Uterus (tissue), 4 donors: ENCODE results near the gene KCNRG. TPM values are rescaled to one million over a fixed set of nuclear protein-coding genes. Genes with fewer than 3 reads are reported as not detected.

Source experiments
- DNase-seq, 2 donors: peaks; one replicate each; pipeline ENCODE4 v3.0.0-alpha.2; 2019 to 2020
- H3K27ac ChIP-seq, 2 donors: fragments of 200-600 bp; sonication (generic); 1 replicate in 1 of 2; 2 replicates in 1 of 2; pipeline ENCODE4 v1.5.1; 2016 to 2018
- H3K27me3 ChIP-seq, 2 donors: fragments of 200-600 bp; sonication (generic); one replicate each; pipeline ENCODE4 v1.5.1; 2018 to 2019; ENCODE audit warnings: control low read depth in 1 of 2
- H3K36me3 ChIP-seq, 2 donors: fragments of 200-600 bp; sonication (generic); one replicate each; pipeline ENCODE4 v1.5.1; 2019; ENCODE audit warnings: control low read depth in 1 of 2
- H3K4me1 ChIP-seq, 2 donors: fragments of 200-600 bp; sonication (generic); one replicate each; pipeline ENCODE4 v1.5.1; 2018 to 2019; ENCODE audit warnings: control low read depth in 1 of 2
- H3K4me3 ChIP-seq, 2 donors: fragments of 200-600 bp; sonication (generic); 1 replicate in 1 of 2; 2 replicates in 1 of 2; pipeline ENCODE4 v1.5.1; 2018 to 2019; ENCODE audit warnings: mild to moderate bottlenecking in 1 of 2
- H3K9me3 ChIP-seq, 2 donors: fragments of 200-600 bp; sonication (generic); one replicate each; pipeline ENCODE4 v1.5.1; 2019; ENCODE audit warnings: control low read depth in 1 of 2
- CTCF ChIP-seq, 4 experiments: fragments of 200-600 bp in 2 of 4; fragments of 450-650 bp in 2 of 4; sonication (generic) in 2 of 4; IDR thresholded peaks; one replicate each; pipeline ENCODE4 v1.5.1; 2016 to 2019; ENCODE audit warnings: antibody characterized with exemption in 4 of 4, mild to moderate bottlenecking in 2 of 4, moderate library complexity in 1 of 4
- POLR2A ChIP-seq, 2 donors: fragments of 450-650 bp; IDR thresholded peaks; one replicate each; pipeline ENCODE4 v1.6.1; 2016; ENCODE audit warnings: antibody characterized with exemption in 2 of 2, mild to moderate bottlenecking in 1 of 2, moderate library complexity in 1 of 2
- intact Hi-C: fragments of 100-400 bp; cut with DNase I; formaldehyde crosslinking; loops from one replicate; pipeline ENCODE4 v1.15.1; 2023; ENCODE audit warnings: low total_unique reads
- total RNA-seq, 4 donors: library from RNA; depleted of rRNA in 3 of 4; stranded (reverse); fragments of >200 nt in 3 of 4; gene quantifications; one replicate each; pipeline versions ENCODE4 v1.1.0 to v1.2.4, GENCODE V29; 2014 to 2023
- donor health status: DM: yes; HTN: yes; CAD: no.

The KCNRG gene
- total RNA-seq, 4 donors from 2014 or later = 0.51 to 6.4 (median 1.7) TPM; not detected in 1

DNA sequence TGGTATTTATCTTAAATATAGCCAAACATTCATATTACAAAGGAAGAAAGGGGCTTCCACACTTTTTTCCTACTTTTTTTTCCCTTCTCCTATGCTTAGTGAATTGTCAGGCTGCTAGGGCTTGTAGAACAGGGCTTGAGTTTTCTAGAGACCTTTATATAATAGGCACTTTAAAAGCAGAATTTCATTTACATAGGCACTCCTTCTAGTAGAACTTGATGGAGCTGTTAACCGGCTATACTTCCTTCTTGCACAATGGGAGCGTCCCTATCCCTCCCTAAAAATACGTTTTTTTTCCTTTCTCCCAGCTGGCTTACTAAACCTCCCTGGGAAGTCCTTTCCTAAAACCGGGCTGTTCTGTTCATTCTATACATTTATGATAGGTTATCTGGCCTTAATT lies 17.3 kb upstream of the KCNRG start:
- Histone ChIP-seq H3K27me3 (no peaks in the 10 kb centered on the region), H3K9me3 (no peaks in the 10 kb centered on the region), H3K4me1 (peaks cover 5 to 17% of the 10 kb centered on the region in 2 donors), H3K36me3 (no peaks in the 10 kb centered on the region), H3K27ac (peak overlapping the region; percentile 98), H3K4me3 (peak overlapping the region; percentile 65 to 67)
- intact Hi-C loops = loop anchor here (2.0 kb wide), 1 partner anchor 83 kb away; no protein-coding TSS in a partner anchor
- no peak for TF ChIP-seq POLR2A (IDR thresholded peaks at IDR 0.05)
- TF ChIP-seq CTCF (IDR thresholded peaks at IDR 0.05) = no peak
- DNase-seq = no peak

GRCh38 chr13:49998714-49999624 lies 16.3 kb upstream of the KCNRG start:
- H3K4me3 ChIP-seq = no peak overlapping the region
- H3K27me3 ChIP-seq = no peaks in the 10 kb centered on the region
- H3K4me1 ChIP-seq = peaks cover 5 to 17% of the 10 kb centered on the region in 2 donors
- TF ChIP-seq POLR2A (IDR thresholded peaks at IDR 0.05) (no peak), CTCF (IDR thresholded peaks at IDR 0.05) (no peak)
- H3K27ac ChIP-seq = peak overlapping the region in 1 of 2 donors; percentile 98
- H3K9me3 ChIP-seq = no peaks in the 10 kb centered on the region
- no peaks in the 10 kb centered on the region for H3K36me3 ChIP-seq
- no peak for DNase-seq
- intact Hi-C loops = no loop called here

DNA sequence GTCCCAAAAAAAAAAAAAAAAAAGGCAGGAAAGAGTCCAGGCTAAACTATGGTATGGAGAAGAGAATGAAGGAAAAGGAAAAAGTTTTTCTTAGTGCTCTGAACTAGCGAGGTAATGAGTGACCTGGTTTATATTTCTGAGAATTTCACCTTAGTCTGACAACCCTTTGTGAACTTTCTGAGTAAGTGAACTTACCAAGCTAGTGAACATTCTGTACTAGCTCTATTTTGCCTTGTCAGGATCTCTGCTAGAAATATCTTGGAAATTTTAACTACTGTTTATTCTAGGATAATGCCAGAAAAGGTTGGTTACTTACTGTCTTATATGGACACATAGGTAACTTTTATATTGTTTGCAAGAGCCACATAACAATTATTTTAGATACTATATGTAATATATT lies 14.0 kb upstream of the KCNRG start:
- no peaks in the 10 kb centered on the region for H3K36me3 ChIP-seq
- no peak for TF ChIP-seq POLR2A (IDR thresholded peaks at IDR 0.05)
- TF ChIP-seq CTCF (IDR thresholded peaks at IDR 0.05) = no peak
- H3K4me1 ChIP-seq = peaks cover 5 to 17% of the 10 kb centered on the region in 2 donors
- H3K9me3 ChIP-seq = no peaks in the 10 kb centered on the region
- DNase-seq = no peak
- intact Hi-C loops = no loop called here
- no peak overlapping the region for H3K4me3 ChIP-seq
- no peak overlapping the region for H3K27ac ChIP-seq
- no peaks in the 10 kb centered on the region for H3K27me3 ChIP-seq

DNA sequence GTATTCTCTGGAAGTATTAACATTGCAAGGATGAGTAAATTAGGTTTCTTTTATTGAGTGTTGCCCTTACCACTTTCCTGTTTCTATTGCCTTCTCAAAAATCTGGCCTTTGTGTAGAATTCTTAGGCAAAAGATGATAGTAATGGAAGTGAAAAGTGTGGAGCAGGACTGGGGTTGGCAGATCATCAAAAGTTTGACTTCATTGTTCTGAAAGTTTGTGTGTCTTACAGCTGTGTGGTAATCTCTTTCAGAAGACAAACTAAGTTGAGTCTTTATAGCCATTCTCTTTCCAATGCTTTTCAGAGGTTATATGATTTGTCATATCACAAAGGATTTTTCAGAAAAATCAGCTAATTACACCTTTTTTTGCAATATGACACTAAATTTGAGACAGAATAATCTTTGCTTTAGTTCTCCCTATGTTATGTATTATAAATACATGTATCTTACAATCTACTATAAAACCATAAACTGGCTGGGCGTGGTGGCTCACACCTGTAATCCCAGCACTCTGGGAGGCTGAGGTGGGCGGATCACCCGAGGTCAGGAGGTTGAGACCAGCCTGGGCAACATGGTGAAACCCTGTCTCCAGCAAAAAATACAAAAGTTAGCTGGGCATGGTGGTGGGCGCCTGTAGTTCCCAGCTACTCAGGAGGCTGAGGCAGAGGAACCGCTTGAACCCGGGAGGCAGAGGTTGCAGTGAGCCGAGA lies 8.7 kb upstream of the KCNRG start:
- H3K27me3 ChIP-seq = no peaks in the 10 kb centered on the region
- intact Hi-C loops = no loop called here
- no peak for DNase-seq
- H3K36me3 ChIP-seq = no peaks in the 10 kb centered on the region
- peaks cover 4 to 10% of the 10 kb centered on the region in 2 donors for H3K4me1 ChIP-seq
- H3K9me3 ChIP-seq = no peaks in the 10 kb centered on the region
- no peak for TF ChIP-seq POLR2A (IDR thresholded peaks at IDR 0.05)
- no peak for TF ChIP-seq CTCF (IDR thresholded peaks at IDR 0.05)
- no peak overlapping the region for H3K27ac ChIP-seq
- no peak overlapping the region for H3K4me3 ChIP-seq

- Histone ChIP-seq H3K27me3 (no peaks in the 10 kb centered on the region), H3K36me3 (no peaks in the 10 kb centered on the region), H3K4me3 (no peak overlapping the region), H3K27ac (no peak overlapping the region), H3K9me3 (no peaks in the 10 kb centered on the region), H3K4me1 (peaks cover 0 to 4% of the 10 kb centered on the region in 2 donors)
- TF ChIP-seq CTCF (IDR thresholded peaks at IDR 0.05) (no peak), POLR2A (IDR thresholded peaks at IDR 0.05) (no peak)
- no peak for DNase-seq
- intact Hi-C loops = no loop called here
These were observed 3.8 kb upstream of the KCNRG start for GRCh38 chr13:50011461-50011860.
